Measurements from ENCODE around the gene RSAD2. TPM values are rescaled to one million over a fixed set of nuclear protein-coding genes. Genes with fewer than 3 reads are reported as not detected.

The RSAD2 gene
- polyA plus RNA-seq, 3 donors: 2.9 to 4.0 (median 3.9) TPM

DNA sequence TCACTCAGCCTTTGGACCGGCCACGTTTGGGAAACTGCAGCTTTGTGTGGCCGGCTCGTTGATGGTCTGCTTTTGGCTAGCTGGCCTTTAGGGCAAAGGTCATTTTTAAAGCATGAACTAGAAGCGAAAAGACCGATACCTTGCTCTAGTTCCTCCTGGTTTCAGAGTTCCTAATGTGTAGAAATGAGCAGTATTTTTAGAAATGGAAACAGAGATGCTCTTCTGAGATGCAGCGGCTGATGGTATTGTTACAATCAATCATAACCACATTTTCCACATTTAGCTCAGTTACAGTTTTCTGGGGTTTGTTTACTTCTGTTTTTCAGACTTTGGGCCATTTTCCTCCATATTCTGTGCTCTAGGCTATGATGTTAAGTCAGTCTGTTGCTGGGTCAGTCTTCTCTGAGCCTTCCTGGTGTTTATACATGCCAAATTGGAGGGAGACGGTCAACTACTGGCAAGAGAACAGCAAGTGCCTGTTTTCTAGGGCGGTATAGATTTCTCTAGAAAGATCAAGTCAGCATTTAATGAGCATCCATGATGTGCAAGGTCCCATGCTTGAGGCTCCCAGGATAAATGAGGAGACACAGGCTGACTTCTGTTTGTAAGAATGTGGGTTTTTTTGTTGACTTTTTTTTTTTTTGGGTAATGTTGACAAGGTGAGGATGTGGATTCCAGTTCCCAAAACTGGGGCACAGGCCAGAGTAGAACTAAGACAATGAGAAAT is 67.7 kb downstream of the RSAD2 start:
- DNase-seq: no peak

DNA sequence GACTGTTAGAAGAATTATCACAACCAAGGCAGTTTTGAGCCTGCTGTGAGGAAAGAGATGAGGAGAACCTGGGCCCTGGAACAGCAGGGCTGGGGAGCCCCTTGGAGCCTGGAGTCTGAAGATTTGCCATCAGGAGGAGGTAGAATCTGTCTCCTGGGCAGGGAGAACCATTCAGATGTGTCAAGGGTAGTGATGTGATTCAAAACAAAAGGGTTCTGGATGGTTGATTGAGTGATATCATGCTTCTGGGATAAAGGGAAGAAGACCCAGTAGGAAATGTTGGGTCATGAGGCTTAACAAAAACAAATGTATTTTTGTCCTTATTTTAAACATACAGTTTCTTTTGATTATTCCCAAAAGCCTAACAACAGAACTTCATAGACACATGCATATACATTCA is 68.2 kb downstream of the RSAD2 start:
- DNase-seq: no peak

DNA sequence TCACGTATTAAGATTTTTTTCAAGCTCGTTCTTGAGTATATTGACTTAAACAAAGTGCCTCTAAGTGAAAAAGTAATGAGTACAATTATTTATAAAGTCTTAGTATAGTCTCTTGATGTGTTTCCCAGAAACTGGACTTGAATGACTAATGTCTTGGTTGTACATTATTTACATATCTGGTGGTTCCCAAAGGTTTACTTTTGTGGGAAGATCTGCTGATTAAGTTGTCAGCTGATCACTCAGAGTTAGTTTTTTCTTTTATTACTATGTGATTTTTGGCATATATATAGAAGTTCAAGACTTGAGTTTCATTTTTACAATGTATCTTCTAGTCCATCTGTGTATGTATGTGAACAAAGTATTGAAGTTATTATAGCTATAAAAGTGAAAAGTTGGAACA is 69.1 kb downstream of the RSAD2 start:
- no peak for DNase-seq

Other genes starting within 250 kb of the RSAD2 start
- gene CMPK2, start 11.9 kb upstream of the RSAD2 start, polyA plus RNA-seq (ENCODE audit: insufficient read length in 3 of 3): 1 to 10 TPM; 3.0 to 3.5 (median 3.2) TPM
- gene RNF144A, start 39.6 kb downstream of the RSAD2 start, polyA plus RNA-seq (ENCODE audit: insufficient read length in 3 of 3): 10 to 100 TPM; 53.1 to 57.7 (median 55.4) TPM